GM12878 (cell line): ENCODE measurements around the gene COMMD10. TPM values are rescaled to one million over a fixed set of nuclear protein-coding genes. Genes with fewer than 3 reads are reported as not detected.

Experiments used
- ATAC-seq: fragments of 200-7000 bp; cut with Tn5 transposase; 3 replicates; pipeline ENCODE4 v1.9.1; 2020; ENCODE audit warnings: mild to moderate bottlenecking, moderate library complexity
- BruUV-seq: library from RNA; stranded (reverse); fragments of 400-500 nt; replicated peaks from 2 replicates; lab custom pipeline; 2021; lab: Mats Ljungman, UMichigan
- CTCF ChIA-PET: fragments of 300-600 bp; sonication (Branson Sonifier 250); formaldehyde crosslinking; extraction: SDS; loops from one replicate; lab custom pipeline; 2021; ENCODE audit warnings: inconsistent platforms; lab: Yijun Ruan, JAX
- POLR2A ChIA-PET: fragments of 350-600 bp; formaldehyde crosslinking; extraction: SDS; loops from one replicate; lab custom pipeline; 2021; ENCODE audit warnings: inconsistent platforms; lab: Charles Lee
- RAD21 ChIA-PET: fragments of 300-600 bp; sonication (Branson Sonifier 250); formaldehyde crosslinking; loops from one replicate; lab custom pipeline; 2023; ENCODE audit warnings: antibody characterized with exemption; ENCODE audit not compliant: unreplicated experiment; lab: Charles Lee
- SMC1A ChIA-PET: fragments of 300-600 bp; sonication (Branson Sonifier 250); formaldehyde crosslinking; loops from one replicate; lab custom pipeline; 2023; ENCODE audit not compliant: unreplicated experiment, uncharacterized antibody; lab: Charles Lee
- DNase-seq: peaks from one replicate; pipeline ENCODE4 v3.0.0-alpha.2; 2011; ENCODE audit warnings: low read depth, low spot score
- FAIRE-seq: peaks from 3 replicates; lab custom pipeline; 2011; peaks lifted over from hg19 to GRCh38; lab: Jason Lieb, UNC
- H2AFZ ChIP-seq: 2 replicates; pipeline ENCODE4 v1.6.0; 2011; ENCODE audit warnings: low read depth, low read length, control low read depth; ENCODE audit not compliant: control insufficient read depth
- H3K27ac ChIP-seq: 2 replicates; pipeline ENCODE4 v1.5.1; 2011; ENCODE audit warnings: control low read depth; ENCODE audit not compliant: control insufficient read depth, insufficient read depth
- H3K27me3 ChIP-seq, 2 experiments: replicated peaks in 1 of 2; 2 replicates each; pipeline versions ENCODE4 v1.6.0 to v1.6.1; 2011; ENCODE audit warnings: low read length in 1 of 2; ENCODE audit not compliant: control insufficient read depth in 2 of 2, insufficient read depth in 2 of 2
- H3K36me3 ChIP-seq, 2 experiments: 2 replicates each; pipeline ENCODE4 v1.5.1; 2011; ENCODE audit warnings: low read length in 1 of 2; ENCODE audit not compliant: control insufficient read depth in 2 of 2, insufficient read depth in 2 of 2
- H3K4me1 ChIP-seq: 2 replicates; pipeline ENCODE4 v1.6.1; 2011; ENCODE audit warnings: mild to moderate bottlenecking, low read length, moderate library complexity, mixed read lengths; ENCODE audit not compliant: control insufficient read depth, insufficient read depth
- H3K4me2 ChIP-seq: 2 replicates; pipeline ENCODE4 v1.6.0; 2011; ENCODE audit warnings: control low read depth; ENCODE audit not compliant: control insufficient read depth, insufficient read depth
- H3K4me3 ChIP-seq: fragments of 200-600 bp; sonication (generic); 2 replicates; pipeline ENCODE4 v1.5.1; 2016
- H3K79me2 ChIP-seq: 2 replicates; pipeline ENCODE4 v1.6.0; 2011; ENCODE audit warnings: low read length; ENCODE audit not compliant: control insufficient read depth, insufficient read depth
- H3K9ac ChIP-seq: 2 replicates; pipeline ENCODE4 v1.8.0; 2011; ENCODE audit warnings: low read length, control low read depth, mixed read lengths; ENCODE audit not compliant: control insufficient read depth, insufficient read depth
- H3K9me3 ChIP-seq: replicated peaks from 3 replicates; pipeline ENCODE4 v1.5.1; 2011; ENCODE audit warnings: mild to moderate bottlenecking, low read length; ENCODE audit not compliant: control insufficient read depth, insufficient read depth
- H4K20me1 ChIP-seq: 2 replicates; pipeline ENCODE4 v1.6.0; 2011; ENCODE audit not compliant: control insufficient read depth, insufficient read depth
- BACH1 ChIP-seq: fragments of 450-650 bp; IDR thresholded peaks from 2 replicates; pipeline ENCODE4 v1.6.1; 2017; ENCODE audit warnings: mild to moderate bottlenecking, borderline replicate concordance
- SREBF1 ChIP-seq: IDR thresholded peaks from 2 replicates; pipeline ENCODE4 v1.6.1; 2012; ENCODE audit warnings: mild to moderate bottlenecking, low read length
- ZNF384 ChIP-seq: IDR thresholded peaks from 2 replicates; pipeline ENCODE4 v1.6.1; 2012; ENCODE audit warnings: low read depth, mild to moderate bottlenecking, low read length, improper control_type of control experiment, borderline replicate concordance
- WGBS: methylation state at CpG from one replicate; pipeline ENCODE4 v1.1.6; 2016; ENCODE audit warnings: low lambda C conversion rate; ENCODE audit not compliant: insufficient replicate concordance, insufficient coverage; ENCODE audit errors: missing lambda C conversion rate; 5-methylcytosine and 5-hydroxymethylcytosine counted together
- in situ Hi-C: fragments of 300-500 bp; cut with MboI; formaldehyde crosslinking; loops from 9 replicates; pipeline ENCODE4 v1.14.3; 2018; ENCODE audit warnings: mixed read lengths
- intact Hi-C: fragments of 100-400 bp; cut with micrococcal nuclease; formaldehyde crosslinking; loops from one replicate; pipeline ENCODE4 v1.14.2; 2022; ENCODE audit not compliant: unreplicated experiment
- polyA plus RNA-seq, 11 experiments: library from polyadenylated mRNA; depleted of rRNA in 4 of 11; unstranded in 6 of 11; stranded (reverse) in 5 of 11; fragments of >200 nt; fragmentation: Nextera tagmentation in 4 of 11; fragmentation: Illumina TruSeq in 1 of 11; extraction: Ambion mirVana in 4 of 11; extraction: Trizol in 1 of 11; gene quantifications; 1 replicate in 1 of 11; 2 replicates in 10 of 11; pipeline versions ENCODE4 v1.2.1 to v1.2.3, GENCODE V29; 2011 to 2016; ENCODE audit warnings: inconsistent platforms in 2 of 11, missing spikeins in 2 of 11, low read depth in 1 of 11
- total RNA-seq, 4 experiments: library from RNA; depleted of rRNA in 3 of 4; stranded (reverse); fragments of >200 nt in 3 of 4; fragmentation: Illumina TruSeq in 1 of 4; extraction: Trizol in 1 of 4; gene quantifications; 2 replicates each; pipeline versions ENCODE4 v1.2.1 to v1.2.3, GENCODE V29; 2013 to 2021
- TF ChIP-seq, protein P1 (sequence below): fragments of 450-650 bp; IDR thresholded peaks from 2 replicates; pipeline ENCODE4 v1.6.1; 2016; ENCODE audit warnings: mild to moderate bottlenecking
- TF ChIP-seq, protein P2 (sequence below): fragments of 150-350 bp; IDR thresholded peaks from 2 replicates; pipeline ENCODE4 v1.6.1; 2014; ENCODE audit warnings: mild to moderate bottlenecking, low read depth, low read length

COMMD10 gene
- total and polyA plus RNA-seq, 10 of the 15 experiments (the other 5 are each of a cell fraction or from before 2014, with no cell fraction given), result 19.6 to 98.7 (median 28.0) TPM

DNA sequence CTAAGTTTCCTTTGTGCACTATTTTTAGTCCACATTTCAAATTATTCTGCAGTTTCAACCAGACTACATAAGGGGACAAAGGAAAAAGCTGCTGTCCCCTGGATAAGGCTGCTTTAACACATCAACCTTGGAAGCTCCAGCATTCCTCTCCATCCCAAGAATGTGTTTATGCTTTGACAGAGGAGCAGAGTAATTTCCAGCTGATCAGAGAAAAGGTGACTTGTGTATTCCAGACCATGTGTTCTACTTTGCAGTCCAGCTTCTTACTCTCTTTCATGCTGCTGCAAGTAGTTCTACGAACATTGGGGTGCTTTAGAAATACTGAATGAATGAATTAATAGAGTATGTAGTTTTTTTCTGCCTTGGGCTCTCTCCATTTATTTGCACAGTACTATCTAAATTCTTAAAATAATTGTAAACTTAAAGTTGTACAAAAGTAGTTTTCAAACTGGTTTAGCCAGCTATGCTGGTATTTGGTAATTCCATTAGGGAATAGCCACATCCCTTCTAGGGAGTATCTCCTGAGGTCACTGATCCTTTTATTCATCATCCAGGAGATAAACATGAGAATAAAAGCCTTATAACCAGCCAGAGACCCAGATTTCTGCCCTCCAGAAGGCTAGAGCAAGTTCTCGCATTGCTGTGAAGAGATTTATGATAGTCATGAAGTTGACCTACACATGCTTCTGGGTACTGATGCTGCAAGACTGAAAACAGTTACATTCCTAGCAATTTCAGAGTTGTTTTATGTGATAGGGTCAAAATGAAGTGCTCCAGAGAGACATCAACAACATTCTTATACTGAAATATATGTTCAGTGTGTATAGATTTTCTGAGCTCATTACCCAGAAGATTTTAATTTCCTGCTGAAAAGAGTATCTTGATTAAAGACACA, 215.2 kb downstream of the COMMD10 start:
- Histone ChIP-seq H3K36me3 (peaks cover 0 to 8% of the 10 kb centered on the region in 2 experiments; a peak in 1 of 4 replicates), H3K4me1 (no peaks in the 10 kb centered on the region), H3K4me3 (no peak overlapping the region), H3K27ac (no peak overlapping the region), H3K27me3 (no peaks in the 10 kb centered on the region), H3K9ac (no peak overlapping the region), H3K79me2 (no peaks in the 10 kb centered on the region), H4K20me1 (no peaks in the 10 kb centered on the region), H3K9me3 (no peaks in the 10 kb centered on the region; the same call in 2 of the 3 replicates), H3K4me2 (no peak overlapping the region), H2AFZ (no peak overlapping the region)
- ChIA-PET SMC1A (interaction anchor here (0.8 to 1.8 kb wide), 2 partner anchors 13 to 58 kb away, joined by 3 read pairs; no protein-coding TSS in a partner anchor), CTCF (no interaction called here), POLR2A (no interaction called here), RAD21 (no interaction called here)
- WGBS, result 94% methylated on average over 2 of the region's 2 CpGs
- no TSS peak for BruUV-seq
- DNase-seq, result no peak
- no peak for ATAC-seq
- intact Hi-C loops (no loop called here), in situ Hi-C loops (no loop called here)
- TF ChIP-seq SREBF1 (no peak), BACH1 (no peak), ZNF384 (no peak)
- TF ChIP-seq, protein P1, sequence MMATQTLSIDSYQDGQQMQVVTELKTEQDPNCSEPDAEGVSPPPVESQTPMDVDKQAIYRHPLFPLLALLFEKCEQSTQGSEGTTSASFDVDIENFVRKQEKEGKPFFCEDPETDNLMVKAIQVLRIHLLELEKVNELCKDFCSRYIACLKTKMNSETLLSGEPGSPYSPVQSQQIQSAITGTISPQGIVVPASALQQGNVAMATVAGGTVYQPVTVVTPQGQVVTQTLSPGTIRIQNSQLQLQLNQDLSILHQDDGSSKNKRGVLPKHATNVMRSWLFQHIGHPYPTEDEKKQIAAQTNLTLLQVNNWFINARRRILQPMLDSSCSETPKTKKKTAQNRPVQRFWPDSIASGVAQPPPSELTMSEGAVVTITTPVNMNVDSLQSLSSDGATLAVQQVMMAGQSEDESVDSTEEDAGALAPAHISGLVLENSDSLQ, result no peak
- TF ChIP-seq, protein P2, sequence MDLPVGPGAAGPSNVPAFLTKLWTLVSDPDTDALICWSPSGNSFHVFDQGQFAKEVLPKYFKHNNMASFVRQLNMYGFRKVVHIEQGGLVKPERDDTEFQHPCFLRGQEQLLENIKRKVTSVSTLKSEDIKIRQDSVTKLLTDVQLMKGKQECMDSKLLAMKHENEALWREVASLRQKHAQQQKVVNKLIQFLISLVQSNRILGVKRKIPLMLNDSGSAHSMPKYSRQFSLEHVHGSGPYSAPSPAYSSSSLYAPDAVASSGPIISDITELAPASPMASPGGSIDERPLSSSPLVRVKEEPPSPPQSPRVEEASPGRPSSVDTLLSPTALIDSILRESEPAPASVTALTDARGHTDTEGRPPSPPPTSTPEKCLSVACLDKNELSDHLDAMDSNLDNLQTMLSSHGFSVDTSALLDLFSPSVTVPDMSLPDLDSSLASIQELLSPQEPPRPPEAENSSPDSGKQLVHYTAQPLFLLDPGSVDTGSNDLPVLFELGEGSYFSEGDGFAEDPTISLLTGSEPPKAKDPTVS, result no peak
- peak; percentile 49 for FAIRE-seq
